Fibroblast of skin of left biceps (primary cell): ENCODE measurements around the gene HOOK2.
"Not testable (repeated sequence)": the region's sequence is repeated elsewhere in the genome, so short reads cannot be mapped to it uniquely, and the experiment has no call there.

Experiments
- DNase-seq, 2 experiments: peaks; one replicate each; pipeline ENCODE4 v3.0.0-alpha.2; 2013; ENCODE audit warnings: low read depth in 2 of 2

The HOOK2 gene, protein sequence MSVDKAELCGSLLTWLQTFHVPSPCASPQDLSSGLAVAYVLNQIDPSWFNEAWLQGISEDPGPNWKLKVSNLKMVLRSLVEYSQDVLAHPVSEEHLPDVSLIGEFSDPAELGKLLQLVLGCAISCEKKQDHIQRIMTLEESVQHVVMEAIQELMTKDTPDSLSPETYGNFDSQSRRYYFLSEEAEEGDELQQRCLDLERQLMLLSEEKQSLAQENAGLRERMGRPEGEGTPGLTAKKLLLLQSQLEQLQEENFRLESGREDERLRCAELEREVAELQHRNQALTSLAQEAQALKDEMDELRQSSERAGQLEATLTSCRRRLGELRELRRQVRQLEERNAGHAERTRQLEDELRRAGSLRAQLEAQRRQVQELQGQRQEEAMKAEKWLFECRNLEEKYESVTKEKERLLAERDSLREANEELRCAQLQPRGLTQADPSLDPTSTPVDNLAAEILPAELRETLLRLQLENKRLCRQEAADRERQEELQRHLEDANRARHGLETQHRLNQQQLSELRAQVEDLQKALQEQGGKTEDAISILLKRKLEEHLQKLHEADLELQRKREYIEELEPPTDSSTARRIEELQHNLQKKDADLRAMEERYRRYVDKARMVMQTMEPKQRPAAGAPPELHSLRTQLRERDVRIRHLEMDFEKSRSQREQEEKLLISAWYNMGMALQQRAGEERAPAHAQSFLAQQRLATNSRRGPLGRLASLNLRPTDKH

DNA sequence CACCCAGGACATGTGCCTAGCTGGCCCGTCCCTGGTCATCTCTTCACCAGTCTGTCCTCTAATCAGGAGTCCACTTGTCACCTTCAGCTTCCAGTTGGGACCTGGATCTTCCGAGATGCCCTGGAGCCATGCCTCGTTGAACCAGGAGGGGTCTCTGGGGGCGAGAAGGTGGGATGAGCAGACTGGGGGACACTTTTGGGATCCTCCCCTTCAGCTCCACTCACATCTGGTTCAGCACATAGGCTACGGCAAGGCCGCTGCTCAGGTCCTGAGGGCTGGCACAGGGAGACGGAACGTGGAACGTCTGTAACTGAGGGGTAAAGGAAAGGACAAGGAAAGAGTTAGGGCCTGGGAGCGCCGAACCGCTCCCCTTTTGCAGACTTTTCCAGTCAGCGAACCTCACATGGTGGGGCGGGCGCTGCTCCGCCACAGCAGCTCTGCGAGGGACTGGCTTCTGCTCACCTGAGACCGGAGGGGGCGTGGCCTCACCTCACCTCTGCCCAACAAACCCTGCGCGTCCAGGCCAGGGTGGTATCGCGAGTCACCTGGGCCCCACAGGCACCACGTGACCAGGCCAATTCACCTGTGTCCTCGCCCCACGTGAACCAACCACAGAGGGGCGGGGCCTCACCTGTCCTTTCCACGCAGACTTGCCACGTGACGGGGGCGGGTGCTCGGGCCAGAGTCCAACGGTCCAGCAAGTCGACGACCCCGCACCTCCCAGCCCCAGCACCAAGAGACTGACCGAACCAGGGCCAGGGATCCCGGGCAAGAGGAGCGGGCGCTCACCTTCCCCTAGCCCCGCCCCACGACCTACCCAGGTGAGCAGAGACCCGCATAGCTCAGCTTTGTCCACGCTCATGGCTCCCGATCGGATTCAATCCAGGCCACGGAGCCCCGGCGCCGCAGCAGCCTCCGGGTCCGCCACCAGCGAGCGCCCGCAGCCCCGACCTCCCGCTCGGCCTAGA, at the start of gene HOOK2:
HOOK2 (minus strand) TSS at position 965 of the 968 bp plus-strand sequence; CDS start at position 862, 103 bp downstream.
- no peak for DNase-seq

GRCh38 chr19:12821761-12822160, 46.4 kb upstream of the HOOK2 start:
- no peak for DNase-seq

DNA sequence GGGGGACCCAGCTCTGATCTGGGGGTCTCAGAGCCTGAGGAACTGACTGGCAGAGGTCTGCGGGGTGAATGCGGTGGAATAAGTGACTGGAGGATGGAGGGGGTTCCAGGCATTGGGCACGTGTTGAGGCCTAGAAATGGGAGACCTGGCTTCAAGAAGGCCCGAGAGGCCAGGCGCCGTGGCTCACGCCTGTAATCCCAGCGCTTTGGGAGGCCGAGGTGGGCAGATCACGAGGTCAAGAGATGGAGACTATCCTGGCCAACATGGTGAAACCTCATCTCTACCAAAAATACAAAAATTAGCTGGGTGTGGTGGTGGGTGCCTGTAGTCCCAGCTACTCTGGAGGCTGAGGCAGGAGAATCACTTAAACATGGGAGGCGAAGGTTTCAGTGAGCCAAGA, 42.5 kb upstream of the HOOK2 start:
- DNase-seq: not testable (repeated sequence)

GRCh38 chr19:12817188-12817587, 41.8 kb upstream of the HOOK2 start:
- not testable (repeated sequence) for DNase-seq

DNA sequence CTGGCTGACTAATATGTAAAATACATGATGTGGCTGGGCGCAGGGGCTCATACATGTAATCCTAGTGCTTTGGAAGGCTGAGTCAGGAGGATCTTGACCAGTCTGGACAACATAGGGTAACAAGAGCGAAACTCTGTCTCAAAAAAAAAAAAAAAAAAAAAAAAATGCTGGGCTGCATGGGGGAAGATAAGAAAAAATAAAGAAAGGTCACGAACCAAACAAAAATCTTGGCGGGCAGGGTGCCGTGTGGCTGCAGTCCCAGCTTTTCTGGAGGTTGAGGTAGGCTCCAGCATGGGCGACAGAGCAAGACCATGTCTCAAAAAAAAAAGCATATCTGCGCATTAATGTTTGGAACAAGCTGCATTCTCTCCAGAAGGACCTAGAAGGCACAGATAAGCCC, 39.7 kb upstream of the HOOK2 start:
- DNase-seq: no peak

DNA sequence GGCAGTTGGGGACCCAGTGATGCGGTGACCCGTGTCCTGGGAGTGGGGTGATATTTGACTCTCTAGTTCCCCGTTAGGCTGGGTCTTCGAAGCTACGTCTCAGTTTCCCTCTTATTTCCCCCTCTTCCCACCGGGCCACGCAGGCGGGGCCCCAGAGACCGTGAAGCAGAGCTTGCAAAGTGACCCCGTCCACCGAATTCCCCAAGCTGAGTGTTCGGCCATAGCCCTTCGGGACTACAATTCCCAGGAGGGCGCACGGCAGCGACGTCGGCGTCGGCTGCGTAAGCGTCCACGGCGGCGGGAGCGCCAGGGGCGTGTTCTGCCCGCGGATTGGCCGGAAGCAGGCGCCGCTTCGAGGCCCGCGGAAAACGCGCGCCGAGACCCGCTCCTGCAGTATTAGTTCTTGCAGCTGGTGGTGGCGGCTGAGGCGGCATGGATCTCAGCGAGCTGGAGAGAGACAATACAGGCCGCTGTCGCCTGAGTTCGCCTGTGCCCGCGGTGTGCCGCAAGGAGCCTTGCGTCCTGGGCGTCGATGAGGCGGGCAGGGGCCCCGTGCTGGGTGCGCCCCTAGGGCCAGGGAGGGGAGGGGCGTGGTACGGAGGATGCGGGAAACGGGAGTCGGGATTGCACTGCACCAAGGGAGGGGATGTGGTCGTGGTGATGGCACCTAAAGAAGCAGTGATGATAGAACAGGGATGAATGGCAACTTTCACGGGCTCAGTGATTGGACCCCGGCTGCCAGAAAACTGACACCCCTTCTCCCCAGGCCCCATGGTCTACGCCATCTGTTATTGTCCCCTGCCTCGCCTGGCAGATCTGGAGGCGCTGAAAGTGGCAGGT, 31.1 kb upstream of the HOOK2 start, which contains the start of gene RNASEH2A:
RNASEH2A (plus strand) TSS at position 343 of the 840 bp plus-strand sequence; CDS start at position 433, 90 bp downstream.
- DNase-seq: peak; percentile 60 to 71

DNA sequence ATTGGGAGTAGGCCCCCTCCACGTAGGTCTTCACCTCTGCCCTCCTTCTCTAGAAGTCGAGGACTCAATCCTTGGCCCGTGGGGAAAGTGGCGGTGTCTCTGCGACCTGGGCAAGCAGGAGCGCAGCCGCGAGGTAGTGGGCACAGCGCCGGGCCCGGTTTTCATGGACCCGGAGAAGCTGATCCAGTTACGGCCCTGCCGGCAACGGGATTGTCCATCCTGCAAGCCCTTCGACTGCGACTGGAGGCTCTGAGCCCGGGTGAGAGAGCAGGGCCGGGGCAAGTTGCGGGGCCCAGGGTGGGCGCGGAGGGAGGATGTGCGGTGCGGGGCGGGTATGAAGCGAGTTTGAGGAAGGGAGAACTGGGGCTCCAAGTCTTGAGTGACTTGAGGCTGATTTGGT, 28.7 kb upstream of the HOOK2 start:
- no peak for DNase-seq

GRCh38 chr19:12802267-12803106, 27.1 kb upstream of the HOOK2 start:
- DNase-seq: no peak

DNA sequence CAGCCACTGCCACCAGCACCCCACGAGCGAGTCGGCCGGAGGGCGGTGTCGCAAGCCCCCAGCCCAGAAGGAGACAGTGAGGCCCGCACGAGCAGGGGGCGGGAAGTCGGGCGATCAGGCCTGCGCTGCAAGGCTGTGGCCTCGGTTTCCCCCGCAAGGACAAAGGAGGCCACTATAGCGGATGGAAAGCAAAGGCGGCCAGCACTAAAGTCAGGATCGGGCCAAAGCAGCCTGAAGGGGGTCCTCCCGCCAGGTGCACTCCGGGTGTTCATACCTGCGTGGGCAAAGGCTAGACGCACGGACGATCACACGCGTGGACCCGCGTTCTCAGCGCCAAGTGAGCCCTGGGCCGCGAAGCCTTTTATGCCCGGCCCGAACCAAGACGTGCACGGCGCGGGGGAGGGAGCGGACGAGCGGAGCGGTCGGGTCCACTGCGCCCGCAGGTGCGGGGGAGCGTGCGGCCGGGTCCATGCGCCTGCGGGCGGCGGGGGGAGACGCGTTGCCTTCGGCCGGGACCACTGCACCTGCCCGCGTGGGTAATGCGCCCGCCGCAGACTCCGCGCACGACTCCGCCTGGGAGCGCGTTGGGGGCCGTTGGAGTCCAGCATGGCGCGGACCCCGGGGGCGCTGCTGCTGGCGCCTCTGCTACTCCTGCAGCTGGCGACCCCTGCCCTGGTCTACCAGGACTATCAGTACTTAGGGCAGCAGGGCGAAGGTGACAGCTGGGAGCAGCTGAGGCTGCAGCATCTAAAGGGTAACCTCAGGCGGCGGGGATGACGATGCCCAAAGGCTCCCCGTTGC, 26.3 kb upstream of the HOOK2 start, which contains the start of the genes PRDX2 and THSD8:
PRDX2 (minus strand) TSS at position 335 of the 801 bp plus-strand sequence. CDS start 539 bp downstream, outside the sequence.
THSD8 (plus strand) TSS at position 604 of the 801 bp plus-strand sequence; CDS start at position 607, 3 bp downstream.
- no peak for DNase-seq

DNA sequence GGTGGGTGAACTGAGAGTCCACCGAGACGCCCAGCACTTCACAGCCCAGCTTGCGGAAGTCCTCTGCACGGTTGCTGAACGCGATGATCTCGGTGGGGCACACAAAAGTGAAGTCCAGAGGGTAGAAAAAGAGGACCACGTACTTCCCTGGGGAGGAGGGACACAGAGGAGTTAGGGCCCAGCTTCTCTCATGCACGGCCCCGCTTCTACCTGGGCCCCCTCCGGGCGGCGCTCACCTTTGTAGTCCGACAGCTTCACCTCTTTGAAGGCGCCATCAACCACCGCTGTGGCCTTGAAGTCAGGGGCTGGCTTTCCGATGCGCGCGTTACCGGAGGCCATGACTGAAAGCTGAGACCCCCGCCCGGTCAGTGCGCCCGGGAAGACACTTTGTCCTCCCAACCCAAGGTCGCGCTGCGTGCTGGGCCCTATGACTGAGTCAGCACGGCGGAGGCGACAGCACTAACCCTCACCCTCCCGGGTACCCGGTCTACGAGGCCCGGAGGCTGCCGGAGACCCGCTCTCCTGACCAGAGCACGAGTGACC, 25.6 kb upstream of the HOOK2 start:
- DNase-seq: no peak

- DNase-seq: no peak
Observed at GRCh38 chr19:12800466-12800770, 25.1 kb upstream of the HOOK2 start.

DNA sequence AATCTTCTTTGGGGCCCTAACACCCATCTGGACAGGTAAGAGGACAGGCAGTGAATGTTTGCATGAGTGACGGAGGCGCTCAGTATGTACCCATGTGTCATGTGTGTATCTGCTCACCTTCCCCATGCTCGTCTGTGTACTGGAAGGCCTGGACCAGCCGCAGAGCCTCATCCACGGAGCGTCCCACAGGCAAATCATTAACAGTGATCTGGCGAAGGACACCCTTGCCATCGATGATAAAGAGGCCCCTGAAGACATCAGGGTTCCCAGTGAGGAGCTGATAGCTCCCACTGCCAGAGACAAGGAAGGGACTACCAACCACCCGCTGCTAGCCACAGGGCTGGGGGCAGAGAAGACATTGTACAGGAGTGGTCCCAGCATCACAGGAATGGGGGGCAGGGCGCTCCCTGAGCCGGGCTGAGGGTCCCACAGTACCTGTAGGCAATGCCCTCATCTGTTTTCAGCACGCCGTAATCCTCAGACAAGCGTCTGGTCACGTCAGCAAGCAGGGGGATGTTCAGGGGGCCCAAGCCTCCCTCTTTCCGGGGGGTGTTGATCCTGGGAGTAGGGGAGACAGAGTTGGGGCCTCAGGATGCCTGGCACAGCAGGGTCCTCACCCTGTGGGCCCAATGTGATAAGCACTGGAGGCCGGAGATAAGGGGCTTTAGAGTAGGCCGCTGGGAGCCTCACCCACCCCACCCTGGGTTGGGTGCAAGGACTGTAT, 24.6 kb upstream of the HOOK2 start:
- DNase-seq: no peak

GRCh38 chr19:12797607-12798006, 22.3 kb upstream of the HOOK2 start:
- not testable (repeated sequence) for DNase-seq

GRCh38 chr19:12797141-12797587, 21.8 kb upstream of the HOOK2 start:
- no peak for DNase-seq

DNA sequence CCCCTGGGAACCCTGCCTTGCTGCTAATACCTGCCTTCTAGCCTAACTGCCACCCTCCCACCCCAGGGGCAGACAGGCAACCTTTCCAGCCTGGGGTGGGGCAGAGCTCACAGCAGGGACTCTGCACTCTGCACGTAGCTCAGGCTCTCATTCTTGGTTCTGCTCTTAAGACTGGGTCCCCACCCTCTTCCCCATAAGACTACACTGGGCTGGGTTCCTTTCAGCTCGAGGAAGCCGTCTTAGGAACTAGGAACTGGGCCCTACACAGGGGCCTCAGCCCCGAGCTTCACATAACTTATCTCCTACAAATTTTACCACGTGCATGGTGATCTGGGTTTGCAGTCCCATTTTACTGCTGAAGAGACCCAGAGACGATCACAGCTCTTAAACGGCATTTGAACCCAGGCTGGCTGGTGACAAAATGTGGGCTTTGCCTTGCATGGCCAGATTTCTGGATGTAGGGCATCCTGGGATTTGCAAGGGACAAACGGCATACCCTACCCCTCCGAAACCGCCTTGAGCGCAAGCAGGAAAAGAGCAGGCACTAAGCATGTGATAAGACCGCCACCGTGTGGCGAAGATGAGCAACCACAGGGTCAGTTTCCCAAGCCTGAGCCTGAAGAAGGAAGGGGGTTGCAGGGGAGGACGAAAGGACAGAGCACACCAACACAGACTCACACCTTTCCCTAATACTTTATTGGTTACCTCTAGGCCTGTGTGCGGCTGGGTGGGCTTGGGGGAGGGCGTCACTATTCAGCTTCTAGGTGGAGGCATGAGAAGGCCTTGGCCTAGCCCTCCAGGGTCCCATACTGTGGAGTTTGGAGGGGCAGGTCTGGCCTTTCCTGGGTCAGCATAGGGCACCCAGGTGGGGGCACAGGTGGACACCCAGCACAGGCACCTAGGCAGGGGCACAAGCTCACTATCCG, 21.1 kb upstream of the HOOK2 start:
- DNase-seq: no peak

DNA sequence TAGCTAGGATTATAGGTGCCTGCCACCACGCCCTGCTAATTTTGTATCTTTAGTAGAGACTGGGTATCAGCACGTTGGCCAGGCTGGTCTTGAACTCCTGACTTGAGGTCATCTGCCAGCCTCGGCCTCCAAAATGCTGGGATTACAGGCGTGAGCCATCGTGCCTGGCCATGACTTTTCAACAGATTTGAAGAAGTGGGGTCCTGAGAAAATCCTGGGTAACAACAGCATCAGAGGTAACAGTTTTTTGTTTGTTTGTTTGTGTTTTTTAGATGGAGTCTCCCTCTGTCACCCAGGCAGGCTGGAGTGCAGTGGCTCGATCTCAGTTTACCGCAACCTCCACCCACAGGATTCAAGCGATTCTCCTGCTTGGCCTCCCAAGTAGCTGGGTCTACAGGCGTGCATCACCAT, 19.6 kb upstream of the HOOK2 start:
- DNase-seq: no peak
